ENCODE data around the gene IMPDH1.
A peak's percentile ranks its signal among the peaks of the same experiment; 100 is the strongest.

Gene IMPDH1

DNA sequence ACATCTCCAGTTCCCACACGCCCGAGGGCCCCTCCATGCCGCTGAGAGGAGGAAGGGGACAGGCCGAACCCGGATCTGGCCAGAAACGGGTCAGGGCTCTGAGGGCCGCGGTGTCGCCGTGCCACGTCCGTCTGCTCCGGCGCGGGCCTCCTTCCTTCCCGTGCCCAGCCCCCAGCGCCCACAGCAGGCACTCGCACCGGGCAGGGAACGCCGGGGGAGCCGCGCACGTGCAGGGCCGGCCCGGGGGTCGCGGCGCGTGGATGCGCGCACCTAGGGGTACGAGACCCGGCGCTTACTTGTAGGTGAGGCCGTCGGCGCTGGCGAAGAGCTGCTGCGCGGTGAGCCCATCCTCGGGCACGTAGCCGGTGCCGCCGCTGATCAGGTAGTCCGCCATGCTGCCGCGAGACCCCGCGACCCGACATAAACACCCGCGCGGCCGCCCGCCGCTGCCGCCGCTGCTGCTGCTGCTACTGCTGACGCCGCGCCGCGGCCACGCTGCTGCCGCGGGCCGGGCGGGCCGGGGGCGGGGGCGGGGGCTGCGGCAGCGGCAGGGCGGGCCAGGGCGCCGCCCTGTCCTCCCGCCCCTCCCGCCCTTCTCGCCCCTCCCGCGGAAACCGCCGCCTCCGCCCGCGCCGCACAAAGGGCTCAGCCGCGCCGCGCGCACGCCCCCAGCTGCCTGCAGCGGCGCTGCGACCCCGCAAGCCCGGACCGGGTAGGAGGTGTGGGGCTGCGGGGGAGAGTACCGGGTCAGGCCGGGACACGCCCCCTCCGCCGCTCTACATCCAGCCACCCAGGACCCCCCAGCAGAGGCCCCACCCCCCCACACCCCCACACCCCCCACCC is 4.1 kb downstream of the IMPDH1 start:
- no peak for DNase-seq (ENCODE audit: low spot score)

DNA sequence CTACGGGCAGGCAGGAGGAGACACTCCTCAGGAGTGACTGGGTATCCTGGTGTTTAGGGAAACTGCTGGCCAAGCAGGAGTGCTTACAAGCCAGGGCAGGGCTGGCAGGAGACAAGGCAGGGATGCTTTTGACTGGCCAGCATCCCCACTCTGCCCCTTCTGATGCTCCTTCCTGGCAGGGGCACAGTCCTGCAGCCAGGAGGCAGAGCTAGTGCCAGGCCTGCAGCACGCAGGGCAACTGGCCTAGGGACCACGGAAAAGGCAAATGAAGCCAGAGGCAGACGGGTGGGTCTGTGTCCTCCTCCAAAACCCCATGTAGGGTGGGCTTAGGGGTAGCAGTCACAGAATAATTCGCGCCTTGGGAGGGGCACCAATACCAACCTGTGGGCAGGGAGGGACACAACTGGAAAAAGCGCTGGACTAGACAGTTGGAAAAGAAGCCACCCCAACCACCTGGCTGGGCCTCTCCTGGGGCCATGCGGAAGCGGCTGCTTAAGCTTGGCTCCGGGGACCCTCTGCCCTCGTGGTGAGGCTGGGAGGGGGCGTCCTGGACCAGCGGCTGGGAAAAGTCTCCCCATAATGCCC is 4.8 kb downstream of the IMPDH1 start:
- DNase-seq (ENCODE audit: low spot score) = no peak

DNA sequence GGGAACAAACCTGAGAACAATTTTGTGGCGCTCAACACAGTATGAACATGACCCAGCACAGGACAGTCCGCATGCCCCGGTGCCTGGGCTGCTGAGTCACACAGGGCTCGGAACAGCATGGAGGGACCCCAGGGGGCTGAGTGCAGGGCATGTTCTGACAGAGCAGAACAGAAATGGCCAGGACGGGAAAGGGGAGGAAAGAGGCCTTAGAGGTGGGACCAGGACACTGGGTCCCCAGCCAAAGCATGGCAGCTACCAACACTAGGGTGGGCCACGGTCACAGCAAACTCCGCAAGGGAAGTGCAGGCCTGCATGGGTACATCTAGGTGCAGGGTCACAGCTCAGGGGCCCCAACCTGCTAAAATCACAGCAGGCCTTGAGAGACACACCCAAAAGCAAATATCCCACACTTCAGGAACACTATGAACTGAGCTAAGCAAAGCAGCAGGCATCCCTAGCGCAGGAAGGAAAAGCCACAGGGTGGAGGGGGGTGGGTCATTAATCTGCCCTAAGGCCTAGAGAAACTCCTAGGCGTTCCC is 5.6 kb downstream of the IMPDH1 start:
- DNase-seq (ENCODE audit: low spot score) = no peak

DNA sequence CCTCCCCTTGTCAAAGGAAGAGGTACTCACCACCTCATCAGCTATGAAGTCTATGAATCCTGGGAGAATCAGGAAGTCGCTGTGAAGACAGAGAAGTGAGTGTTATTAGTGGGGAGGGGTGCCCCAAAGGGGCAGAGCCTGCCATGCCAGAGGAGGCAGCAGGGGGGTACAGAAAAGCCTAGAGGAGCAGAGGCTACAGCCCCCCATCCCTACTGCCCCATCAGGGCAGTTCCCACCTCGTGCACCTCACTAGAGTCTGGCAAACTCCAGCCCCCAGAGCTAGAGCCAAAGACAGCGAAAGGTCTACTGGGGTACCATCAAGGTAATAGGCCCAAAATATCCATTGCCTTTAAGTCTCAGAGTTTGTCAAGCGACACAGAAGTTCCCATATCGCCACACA is 6.1 kb downstream of the IMPDH1 start:
- DNase-seq (ENCODE audit: low spot score) = no peak

DNA sequence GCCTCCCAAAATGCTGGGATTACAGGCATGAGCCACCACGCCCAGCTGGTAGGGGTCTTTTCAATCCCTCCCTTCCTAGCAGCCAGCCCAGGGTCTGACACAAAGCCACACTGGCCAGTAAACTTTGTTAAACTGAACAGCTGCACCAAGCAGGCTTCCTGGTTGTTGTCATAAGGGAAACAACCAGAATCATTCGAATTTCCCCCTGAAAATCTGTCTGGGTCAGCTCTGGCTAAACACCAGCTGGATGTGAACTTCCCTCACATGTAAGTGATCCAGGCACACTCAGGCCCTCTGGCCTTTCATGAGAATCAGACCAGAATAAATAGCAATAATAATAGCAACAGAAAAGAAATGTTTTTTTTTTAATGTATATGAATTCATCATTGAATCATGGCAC is 7.4 kb downstream of the IMPDH1 start:
- DNase-seq (ENCODE audit: low spot score) = no peak

DNA sequence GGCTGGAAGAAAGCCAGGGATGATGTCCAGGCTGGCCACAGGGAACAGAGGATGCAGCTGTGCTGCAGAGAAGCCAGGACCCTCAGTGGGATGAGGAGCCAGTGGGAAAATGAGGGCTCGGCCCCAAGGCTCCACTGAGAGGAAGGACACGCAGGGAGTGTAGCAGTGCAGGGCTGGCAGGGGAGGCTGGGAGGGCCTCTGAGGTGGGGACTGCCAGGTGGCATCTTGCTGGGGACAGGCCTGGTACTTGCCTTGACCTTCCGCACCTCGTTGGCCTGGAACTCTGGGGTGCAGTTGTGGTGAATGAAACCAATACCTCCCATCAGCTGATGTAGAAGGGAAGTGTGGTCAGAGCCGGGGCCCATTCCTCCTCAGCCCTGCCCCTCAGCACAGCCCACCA is 9.2 kb downstream of the IMPDH1 start:
- no peak for DNase-seq (ENCODE audit: low spot score)

DNA sequence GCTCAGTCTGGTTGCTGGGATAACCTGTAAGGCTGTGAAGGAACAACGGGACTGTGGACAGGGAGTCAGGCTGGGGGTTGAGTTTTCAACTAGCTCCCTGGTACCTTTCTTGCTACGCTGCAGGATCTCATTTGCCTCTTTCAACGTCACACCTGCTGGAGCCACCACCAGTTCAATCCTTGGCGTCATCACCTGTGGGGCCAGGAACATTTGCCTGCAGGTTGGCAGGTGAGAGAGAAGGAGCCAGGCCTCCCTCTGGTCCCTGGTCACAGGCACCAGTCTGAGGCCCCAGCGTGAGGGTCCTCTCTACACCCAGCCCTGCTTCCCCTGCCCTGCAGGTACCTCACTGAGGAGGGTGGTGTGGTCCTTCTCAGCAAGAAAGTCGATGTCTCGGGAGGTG is 9.8 kb downstream of the IMPDH1 start:
- no peak for DNase-seq (ENCODE audit: low spot score)

DNA sequence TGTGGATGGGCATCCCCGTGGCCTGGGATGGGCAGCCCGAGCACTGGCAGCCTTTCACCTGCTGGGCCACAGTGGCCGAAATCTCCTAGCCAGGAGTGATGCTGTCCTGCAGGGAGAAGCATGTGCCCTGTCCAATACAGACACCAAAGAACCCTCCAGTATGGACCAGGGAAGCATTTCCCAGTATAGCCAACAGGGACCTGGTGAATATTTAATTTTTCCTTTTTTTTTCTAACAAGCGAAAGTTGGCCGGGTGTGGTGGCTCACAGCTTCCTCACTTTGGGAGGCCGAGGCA is 11.0 kb downstream of the IMPDH1 start:
- no peak for DNase-seq (ENCODE audit: low spot score)

DNA sequence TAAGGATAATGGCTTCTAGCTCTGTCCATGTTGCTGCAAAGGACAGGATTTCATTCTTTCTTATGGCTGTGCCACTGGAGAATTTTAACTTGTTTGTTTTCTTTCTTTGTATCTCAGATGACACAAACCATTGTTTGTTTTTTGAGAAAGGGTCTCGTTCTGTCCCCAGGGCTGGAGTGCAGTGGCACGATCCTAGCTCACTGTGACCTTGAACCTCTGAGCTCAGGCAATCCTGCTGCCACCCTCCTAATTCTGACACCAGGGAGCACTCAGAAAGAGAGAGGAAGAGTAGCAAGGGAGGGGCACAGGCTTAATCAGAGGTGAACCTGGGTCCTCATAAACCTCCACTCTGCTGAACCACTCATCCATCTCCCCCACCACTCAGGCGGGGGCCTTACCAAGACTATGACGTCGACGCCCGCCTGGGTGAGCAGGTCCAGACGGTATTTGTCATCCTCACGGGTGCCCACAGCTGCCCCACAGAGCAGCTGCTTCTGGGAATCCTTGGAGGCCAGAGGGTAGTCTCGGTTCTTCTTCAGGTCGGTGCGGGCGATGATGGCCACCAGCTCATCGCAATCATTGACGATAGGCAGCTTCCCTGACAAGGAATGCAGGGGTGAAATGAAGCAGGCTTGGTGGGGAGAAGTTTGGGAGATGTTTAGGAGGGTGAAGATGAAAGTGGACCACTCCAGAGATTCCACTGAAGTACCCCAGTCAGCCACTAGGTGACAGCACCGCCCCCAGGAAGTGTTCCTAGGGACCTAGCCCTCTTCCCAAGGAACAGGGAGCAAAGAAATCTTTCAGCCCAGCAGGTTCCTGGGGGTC is 11.6 kb downstream of the IMPDH1 start:
- DNase-seq (ENCODE audit: low spot score) = peak; percentile 50

DNA sequence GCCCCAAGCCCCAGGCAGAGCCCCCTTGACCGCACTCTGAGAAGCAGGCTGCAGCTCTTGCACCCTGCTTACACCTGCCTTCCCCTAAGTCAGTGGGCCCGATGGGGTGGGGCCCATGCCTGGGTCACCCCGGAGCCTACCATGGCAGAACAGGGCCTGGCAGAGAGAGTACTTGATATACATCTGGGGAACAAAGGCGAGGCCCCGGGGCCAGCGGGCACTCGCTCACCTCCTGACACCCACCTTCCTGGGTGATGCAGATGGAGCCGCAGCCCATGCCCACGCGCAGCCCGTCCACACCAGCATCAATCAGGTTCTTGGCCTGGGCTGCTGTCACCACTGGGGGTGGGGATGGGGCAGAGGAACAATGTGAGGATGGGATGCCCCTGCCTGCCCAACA is 13.4 kb downstream of the IMPDH1 start:
- no peak for DNase-seq (ENCODE audit: low spot score)

DNA sequence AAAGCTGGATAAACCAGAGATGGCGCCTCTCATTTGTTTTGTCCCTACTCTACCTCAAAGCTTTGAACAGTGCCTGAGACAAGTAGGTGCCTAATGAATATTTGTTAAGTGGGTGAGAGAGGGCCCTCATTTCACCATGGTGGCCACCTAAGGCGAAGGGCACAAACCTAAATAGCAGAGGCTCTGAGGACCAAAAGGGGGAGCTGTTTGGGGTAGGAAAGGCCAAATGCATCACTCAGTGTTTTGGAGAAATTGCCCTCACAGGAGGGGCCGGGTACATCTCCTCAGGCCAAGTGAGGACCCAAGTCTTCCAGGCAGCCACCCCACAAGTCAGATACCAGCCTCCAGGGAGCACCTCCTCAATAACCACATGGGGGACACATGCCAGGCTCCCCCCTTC is 14.0 kb downstream of the IMPDH1 start:
- DNase-seq (ENCODE audit: low spot score) = no peak

DNA sequence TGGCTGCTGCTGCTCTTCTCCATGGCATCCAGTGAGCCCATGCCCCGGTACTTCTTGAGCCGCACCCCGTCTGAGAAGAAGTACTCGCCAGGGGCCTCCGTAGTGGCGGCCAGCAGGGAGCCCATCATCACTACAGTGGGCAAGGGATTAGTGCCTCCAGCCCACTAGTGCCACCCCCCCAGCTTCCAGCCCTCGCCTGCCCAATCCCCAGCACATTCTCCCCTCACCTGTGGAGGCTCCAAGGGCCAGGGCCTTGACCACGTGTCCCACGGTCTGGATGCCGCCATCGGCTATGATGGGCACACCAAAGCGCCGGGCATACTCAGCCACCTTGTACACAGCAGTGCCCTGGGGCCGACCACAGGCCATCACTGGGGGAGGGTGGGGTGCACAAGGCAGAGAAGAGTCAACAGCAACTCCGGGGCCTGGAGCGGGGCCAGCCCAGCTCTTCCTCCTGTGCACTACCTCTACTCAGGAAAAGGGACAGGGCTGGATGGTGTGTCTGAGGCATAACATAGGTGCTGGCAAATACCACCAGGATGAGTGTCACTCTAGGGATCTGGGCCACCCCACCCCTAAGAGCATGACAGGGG is 14.8 kb downstream of the IMPDH1 start:
- no peak for DNase-seq (ENCODE audit: low spot score)

DNA sequence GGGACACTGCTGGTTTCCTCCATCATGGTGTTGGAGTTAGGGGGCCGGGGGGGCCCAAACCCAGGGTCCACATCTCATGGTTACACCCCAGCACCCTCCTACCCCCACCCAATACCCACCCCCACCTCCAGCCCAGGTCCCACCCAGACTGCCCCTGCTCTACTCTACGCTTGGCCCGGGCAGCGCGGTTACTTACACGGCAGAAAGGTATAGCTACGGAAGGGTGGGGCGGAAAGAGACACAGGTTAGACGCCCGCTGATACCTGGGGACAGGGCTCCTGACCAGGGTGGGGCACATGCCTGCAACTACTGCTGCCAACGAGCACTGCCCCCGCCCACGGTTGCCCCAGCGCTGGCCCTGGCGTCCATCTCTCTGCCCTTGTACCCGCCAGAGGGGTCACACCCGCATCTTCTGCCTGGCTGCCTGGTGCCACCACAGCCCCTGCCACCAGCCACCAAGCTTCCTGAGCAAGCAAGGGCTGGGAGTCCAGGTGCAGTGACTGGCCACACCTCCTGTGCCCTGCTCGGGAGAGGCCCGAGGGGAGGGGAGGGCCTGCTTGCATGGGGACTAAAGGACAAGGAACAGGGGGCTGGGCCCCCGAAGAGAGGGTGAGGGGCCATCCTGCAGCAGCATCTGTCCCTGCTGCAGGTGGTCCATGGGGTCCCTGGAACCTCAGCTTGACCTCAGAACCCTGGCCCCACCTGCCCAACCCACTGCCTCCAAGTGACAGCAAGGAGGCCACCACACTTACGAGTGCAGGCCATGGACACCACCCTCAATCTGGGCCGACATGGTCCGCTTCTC is 16.1 kb downstream of the IMPDH1 start:
- no peak for DNase-seq (ENCODE audit: low spot score)

DNA sequence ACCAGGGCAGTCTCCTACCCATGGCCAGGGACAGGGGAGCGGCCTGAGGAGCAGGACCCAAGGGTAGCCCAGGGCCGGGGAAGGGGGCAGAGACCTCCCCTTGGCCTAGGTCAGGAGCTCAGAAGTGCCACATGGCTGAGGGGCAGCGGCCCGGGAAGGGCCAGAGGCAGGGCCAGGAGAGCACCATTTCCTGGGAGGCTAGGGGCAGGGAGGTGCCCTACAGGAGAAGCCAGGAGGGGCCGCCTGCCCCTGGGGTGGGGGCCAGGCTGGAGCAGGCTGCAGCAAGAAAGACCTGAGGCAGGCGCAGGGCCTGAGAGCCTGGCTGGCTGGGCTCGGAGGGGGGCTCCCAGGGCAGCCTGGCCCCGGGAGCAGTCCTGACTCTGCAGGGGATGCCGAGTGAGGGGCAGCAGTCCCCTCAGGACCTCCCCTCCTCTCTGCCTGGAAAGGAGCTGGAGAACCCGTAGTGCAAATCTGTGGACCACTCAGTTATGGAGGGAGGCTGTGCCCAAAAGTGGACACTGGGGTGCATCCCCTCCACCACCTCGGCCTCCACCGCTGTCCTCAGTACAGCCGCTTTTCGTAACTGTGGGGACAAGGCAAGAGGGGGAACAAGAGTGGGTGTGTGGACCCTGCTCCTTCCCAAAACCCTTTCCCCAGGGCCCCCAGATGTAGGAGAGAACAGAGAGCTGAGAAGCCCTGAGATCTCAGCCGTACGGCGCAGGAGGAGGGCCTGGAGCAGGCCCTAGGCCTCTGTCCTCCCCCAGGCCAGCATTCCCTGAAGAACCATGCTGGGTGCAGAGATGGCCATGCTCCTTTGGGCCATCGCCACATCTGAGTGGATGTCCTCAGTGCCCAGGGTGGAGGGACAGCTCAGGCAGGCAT is 17.1 kb downstream of the IMPDH1 start:
- no peak for DNase-seq (ENCODE audit: low spot score)

DNA sequence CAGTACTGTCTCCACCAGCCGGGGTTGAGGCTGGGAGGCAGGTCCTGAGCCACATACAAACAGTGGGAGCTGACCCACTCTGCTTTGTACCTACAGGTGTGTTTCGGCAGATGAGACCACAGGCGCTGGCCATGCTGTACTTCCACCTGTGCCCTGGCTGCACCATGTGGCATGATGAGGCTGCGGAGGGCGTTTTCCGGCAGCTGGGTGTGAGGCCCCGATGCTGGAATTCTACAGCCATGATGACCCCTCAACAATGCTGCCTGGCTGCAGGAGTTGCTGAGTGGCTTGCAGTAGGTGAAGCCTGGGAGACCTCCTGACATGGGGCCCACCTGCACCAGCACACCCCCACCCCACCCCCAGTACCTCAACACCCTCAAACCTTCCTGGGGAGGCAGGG is 18.0 kb downstream of the IMPDH1 start:
- no peak for DNase-seq (ENCODE audit: low spot score)

DNA sequence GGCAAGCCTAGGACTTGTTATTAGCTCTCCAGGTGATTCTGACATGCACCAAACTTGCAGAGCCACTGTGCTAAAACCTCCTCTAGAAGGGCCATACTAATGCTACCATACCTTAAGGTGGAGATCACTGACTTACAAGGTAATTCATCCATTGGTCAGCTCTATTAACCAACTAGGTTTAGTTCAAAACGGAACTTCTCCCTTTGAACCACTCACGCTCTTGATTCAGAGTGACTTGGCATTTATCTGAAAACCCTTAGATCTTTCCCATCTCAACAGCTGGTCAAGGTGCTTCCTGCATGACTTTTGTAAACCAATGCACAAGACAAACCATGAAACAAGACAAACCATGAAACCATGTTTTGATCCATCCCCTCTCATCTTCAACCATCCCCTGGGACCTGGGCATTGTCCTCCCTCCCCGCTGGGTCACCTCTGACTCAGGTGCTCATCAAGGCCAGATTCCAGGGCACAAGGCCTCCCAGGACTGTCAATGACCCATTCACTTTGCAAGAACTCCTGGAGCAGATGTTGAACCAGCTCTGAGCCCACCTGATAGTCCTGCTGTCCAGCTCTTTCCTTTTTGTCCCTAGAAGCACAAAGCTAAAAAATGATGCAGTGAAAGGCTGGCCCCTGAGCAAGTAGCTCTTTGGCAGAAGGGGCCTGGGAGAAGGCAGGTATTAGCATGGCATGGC is 18.8 kb downstream of the IMPDH1 start:
- DNase-seq (ENCODE audit: low spot score) = no peak

DNA sequence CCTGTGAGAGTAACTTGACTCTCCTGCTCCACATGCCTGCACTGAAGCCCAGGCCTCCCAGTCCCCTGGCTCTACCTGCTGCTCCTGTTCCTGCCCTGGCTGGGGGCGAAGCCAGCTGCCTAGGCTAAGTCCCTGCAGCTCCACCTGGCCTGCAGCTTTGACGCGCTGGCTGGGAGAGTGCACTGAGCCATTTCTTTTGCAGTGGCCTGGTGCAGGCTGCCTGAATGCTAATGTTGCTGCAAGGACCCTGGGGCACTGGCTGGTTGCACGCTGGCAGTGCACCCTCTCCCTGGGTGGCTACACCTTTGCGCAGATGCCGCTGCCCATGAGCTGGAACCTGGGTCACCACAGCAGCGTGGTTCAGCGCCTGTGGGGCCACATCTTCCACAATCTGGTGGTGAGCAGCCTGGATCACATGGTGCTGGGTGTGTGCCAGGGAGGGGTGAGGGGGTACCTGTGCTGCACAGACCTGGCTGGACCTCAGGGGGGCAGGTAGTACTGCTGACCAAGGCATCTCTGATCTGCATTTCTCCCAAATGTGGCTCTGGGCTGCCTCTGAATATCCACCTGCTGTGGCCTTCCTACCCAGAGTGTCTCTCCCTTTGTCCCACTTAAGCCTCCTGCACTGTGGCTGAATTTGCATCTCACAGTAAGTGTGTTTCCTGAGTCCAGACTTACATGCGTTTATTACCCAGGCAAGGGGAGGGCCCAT is 20.0 kb downstream of the IMPDH1 start:
- DNase-seq (ENCODE audit: low spot score) = no peak

DNA sequence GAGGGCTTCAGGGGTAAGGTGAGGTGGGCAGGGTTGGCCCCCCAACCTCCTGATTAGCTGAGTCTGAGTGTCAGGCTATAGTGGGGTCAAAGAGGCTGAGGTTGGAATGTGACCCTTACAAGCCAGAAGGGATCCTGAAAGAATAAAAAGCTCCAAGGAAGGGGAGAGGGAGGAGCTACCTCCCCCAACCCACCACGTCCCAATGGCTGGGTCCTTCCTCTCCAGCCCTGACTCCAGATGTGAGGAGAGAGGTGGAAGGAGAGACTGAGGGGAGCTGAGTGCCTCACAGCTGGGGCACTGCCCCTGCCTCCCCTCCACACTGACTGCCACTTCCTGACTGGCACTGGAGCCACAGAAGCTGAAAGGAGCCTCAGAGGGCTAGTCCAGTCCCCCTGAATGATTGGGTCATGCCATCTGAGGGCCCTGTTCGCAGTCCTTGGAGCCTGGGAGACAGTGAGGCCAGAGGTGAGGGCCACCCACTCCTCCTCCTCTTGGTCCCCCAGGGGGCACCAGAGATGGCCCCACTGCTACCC is 20.6 kb downstream of the IMPDH1 start:
- DNase-seq (ENCODE audit: low spot score) = no peak

DNA sequence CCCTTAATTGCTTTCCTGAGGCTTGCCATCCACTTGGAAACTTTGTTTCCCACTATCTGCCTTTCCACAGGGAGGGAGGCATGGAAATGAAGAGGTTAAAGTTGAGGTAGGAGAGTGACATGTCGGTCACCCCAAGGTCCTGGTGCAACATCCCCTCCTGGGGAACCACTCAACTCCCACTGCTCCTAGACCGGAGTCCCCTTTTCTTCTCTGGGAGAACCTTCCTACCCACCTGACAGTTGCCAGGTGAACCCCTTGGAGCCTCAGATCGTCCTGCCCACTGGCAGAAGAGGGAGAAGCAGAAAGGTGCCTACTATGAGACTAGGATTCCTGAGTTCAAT is 21.7 kb downstream of the IMPDH1 start:
- DNase-seq (ENCODE audit: low spot score) = no peak
